K562 (cell line): ENCODE data around the gene FBXO27. TPM values are rescaled to one million over a fixed set of nuclear protein-coding genes. Genes with fewer than 3 reads are reported as not detected.

ENCODE experiments used
- RBM17 ChIP-seq: fragments of 200-400 bp; formaldehyde crosslinking; IDR thresholded peaks from 2 replicates; pipeline ENCODE4 v1.6.1; 2017; ENCODE audit warnings: low read depth, mild to moderate bottlenecking, low read length, borderline replicate concordance
- RBM25 ChIP-seq: fragments of 200-400 bp; formaldehyde crosslinking; IDR thresholded peaks from 2 replicates; pipeline ENCODE4 v1.6.1; 2018; ENCODE audit warnings: low read length, low read depth, moderate library complexity; ENCODE audit not compliant: severe bottlenecking
- ZNF121 ChIP-seq: sonication (generic); formaldehyde crosslinking; conservative IDR thresholded peaks from 2 replicates; pipeline ENCODE4 v1.8.0; 2022; ENCODE audit warnings: missing genetic modification reagents
- polyA plus RNA-seq, 8 experiments: library from polyadenylated mRNA; depleted of rRNA in 4 of 8; stranded (reverse) in 5 of 8; unstranded in 3 of 8; fragments of >200 nt; fragmentation: Nextera tagmentation in 2 of 8; fragmentation: Illumina TruSeq in 1 of 8; extraction: Ambion mirVana in 2 of 8; extraction: Trizol in 1 of 8; gene quantifications; 2 replicates each; pipeline versions ENCODE4 v1.2.1 to v1.2.3, GENCODE V29; 2011 to 2014; ENCODE audit warnings: inconsistent platforms in 1 of 8, missing spikeins in 1 of 8
- total RNA-seq, 7 experiments: library from RNA; depleted of rRNA in 6 of 7; stranded (reverse); fragments of >200 nt in 6 of 7; fragmentation: Illumina TruSeq in 2 of 7; extraction: Trizol in 2 of 7; gene quantifications; 2 replicates each; pipeline versions ENCODE4 v1.2.1 to v1.2.3, GENCODE V29; 2011 to 2021; ENCODE audit warnings: low replicate concordance in 1 of 7
- TF ChIP-seq, protein P1 (sequence below): fragments of 250-450 bp; sonication (Bioruptor Pico); IDR thresholded peaks from 2 replicates; pipeline ENCODE4 v1.4.0; 2020
- TF ChIP-seq, protein P2 (sequence below): sonication (generic); formaldehyde crosslinking; IDR thresholded peaks from 2 replicates; pipeline ENCODE4 v1.8.0; 2022; ENCODE audit warnings: mild to moderate bottlenecking, low read depth, missing genetic modification reagents
- TF ChIP-seq, protein P3 (sequence below): fragments of 200-600 bp; sonication (generic); IDR thresholded peaks from one replicate; pipeline ENCODE4 v1.6.1; 2012; ENCODE audit warnings: mild to moderate bottlenecking, low read depth, low read length, inconsistent platforms

Gene FBXO27
- total and polyA plus RNA-seq, 9 of the 15 experiments (the other 6 are each of a cell fraction or from before 2014, with no cell fraction given) = 1.8 to 11.0 (median 6.3) TPM

DNA sequence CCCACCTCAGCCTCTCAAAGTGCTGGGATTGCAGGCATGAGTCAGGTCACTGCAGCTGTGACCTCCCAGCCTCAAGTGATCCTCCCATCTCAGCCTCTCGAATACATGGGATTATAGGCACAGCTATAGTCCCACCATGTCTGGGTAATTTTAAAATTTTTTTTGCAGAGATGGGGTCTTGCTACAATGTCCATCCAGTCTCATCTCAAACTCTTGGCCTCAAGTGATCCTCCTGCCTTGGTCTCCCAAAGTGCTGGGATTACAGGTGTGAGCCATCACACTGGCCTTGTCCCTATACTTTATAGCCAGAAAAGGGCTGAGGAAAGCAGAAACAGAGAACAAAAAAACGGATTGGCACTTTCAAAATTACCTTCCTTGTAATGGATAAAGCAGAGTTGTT is 4.8 kb upstream of the FBXO27 start (continued):
- TF ChIP-seq, protein P1, sequence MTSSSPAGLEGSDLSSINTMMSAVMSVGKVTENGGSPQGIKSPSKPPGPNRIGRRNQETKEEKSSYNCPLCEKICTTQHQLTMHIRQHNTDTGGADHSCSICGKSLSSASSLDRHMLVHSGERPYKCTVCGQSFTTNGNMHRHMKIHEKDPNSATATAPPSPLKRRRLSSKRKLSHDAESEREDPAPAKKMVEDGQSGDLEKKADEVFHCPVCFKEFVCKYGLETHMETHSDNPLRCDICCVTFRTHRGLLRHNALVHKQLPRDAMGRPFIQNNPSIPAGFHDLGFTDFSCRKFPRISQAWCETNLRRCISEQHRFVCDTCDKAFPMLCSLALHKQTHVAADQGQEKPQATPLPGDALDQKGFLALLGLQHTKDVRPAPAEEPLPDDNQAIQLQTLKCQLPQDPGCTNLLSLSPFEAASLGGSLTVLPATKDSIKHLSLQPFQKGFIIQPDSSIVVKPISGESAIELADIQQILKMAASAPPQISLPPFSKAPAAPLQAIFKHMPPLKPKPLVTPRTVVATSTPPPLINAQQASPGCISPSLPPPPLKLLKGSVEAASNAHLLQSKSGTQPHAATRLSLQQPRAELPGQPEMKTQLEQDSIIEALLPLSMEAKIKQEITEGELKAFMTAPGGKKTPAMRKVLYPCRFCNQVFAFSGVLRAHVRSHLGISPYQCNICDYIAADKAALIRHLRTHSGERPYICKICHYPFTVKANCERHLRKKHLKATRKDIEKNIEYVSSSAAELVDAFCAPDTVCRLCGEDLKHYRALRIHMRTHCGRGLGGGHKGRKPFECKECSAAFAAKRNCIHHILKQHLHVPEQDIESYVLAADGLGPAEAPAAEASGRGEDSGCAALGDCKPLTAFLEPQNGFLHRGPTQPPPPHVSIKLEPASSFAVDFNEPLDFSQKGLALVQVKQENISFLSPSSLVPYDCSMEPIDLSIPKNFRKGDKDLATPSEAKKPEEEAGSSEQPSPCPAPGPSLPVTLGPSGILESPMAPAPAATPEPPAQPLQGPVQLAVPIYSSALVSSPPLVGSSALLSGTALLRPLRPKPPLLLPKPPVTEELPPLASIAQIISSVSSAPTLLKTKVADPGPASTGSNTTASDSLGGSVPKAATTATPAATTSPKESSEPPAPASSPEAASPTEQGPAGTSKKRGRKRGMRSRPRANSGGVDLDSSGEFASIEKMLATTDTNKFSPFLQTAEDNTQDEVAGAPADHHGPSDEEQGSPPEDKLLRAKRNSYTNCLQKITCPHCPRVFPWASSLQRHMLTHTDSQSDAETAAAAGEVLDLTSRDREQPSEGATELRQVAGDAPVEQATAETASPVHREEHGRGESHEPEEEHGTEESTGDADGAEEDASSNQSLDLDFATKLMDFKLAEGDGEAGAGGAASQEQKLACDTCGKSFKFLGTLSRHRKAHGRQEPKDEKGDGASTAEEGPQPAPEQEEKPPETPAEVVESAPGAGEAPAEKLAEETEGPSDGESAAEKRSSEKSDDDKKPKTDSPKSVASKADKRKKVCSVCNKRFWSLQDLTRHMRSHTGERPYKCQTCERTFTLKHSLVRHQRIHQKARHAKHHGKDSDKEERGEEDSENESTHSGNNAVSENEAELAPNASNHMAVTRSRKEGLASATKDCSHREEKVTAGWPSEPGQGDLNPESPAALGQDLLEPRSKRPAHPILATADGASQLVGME (CRISPR knock-in tag) = no peak
- TF ChIP-seq, protein P2, sequence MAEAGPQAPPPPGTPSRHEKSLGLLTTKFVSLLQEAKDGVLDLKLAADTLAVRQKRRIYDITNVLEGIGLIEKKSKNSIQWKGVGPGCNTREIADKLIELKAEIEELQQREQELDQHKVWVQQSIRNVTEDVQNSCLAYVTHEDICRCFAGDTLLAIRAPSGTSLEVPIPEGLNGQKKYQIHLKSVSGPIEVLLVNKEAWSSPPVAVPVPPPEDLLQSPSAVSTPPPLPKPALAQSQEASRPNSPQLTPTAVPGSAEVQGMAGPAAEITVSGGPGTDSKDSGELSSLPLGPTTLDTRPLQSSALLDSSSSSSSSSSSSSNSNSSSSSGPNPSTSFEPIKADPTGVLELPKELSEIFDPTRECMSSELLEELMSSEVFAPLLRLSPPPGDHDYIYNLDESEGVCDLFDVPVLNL (CRISPR knock-in tag) = no peak
- TF ChIP-seq ZNF121 = peak; percentile 68
- TF ChIP-seq, protein P3, sequence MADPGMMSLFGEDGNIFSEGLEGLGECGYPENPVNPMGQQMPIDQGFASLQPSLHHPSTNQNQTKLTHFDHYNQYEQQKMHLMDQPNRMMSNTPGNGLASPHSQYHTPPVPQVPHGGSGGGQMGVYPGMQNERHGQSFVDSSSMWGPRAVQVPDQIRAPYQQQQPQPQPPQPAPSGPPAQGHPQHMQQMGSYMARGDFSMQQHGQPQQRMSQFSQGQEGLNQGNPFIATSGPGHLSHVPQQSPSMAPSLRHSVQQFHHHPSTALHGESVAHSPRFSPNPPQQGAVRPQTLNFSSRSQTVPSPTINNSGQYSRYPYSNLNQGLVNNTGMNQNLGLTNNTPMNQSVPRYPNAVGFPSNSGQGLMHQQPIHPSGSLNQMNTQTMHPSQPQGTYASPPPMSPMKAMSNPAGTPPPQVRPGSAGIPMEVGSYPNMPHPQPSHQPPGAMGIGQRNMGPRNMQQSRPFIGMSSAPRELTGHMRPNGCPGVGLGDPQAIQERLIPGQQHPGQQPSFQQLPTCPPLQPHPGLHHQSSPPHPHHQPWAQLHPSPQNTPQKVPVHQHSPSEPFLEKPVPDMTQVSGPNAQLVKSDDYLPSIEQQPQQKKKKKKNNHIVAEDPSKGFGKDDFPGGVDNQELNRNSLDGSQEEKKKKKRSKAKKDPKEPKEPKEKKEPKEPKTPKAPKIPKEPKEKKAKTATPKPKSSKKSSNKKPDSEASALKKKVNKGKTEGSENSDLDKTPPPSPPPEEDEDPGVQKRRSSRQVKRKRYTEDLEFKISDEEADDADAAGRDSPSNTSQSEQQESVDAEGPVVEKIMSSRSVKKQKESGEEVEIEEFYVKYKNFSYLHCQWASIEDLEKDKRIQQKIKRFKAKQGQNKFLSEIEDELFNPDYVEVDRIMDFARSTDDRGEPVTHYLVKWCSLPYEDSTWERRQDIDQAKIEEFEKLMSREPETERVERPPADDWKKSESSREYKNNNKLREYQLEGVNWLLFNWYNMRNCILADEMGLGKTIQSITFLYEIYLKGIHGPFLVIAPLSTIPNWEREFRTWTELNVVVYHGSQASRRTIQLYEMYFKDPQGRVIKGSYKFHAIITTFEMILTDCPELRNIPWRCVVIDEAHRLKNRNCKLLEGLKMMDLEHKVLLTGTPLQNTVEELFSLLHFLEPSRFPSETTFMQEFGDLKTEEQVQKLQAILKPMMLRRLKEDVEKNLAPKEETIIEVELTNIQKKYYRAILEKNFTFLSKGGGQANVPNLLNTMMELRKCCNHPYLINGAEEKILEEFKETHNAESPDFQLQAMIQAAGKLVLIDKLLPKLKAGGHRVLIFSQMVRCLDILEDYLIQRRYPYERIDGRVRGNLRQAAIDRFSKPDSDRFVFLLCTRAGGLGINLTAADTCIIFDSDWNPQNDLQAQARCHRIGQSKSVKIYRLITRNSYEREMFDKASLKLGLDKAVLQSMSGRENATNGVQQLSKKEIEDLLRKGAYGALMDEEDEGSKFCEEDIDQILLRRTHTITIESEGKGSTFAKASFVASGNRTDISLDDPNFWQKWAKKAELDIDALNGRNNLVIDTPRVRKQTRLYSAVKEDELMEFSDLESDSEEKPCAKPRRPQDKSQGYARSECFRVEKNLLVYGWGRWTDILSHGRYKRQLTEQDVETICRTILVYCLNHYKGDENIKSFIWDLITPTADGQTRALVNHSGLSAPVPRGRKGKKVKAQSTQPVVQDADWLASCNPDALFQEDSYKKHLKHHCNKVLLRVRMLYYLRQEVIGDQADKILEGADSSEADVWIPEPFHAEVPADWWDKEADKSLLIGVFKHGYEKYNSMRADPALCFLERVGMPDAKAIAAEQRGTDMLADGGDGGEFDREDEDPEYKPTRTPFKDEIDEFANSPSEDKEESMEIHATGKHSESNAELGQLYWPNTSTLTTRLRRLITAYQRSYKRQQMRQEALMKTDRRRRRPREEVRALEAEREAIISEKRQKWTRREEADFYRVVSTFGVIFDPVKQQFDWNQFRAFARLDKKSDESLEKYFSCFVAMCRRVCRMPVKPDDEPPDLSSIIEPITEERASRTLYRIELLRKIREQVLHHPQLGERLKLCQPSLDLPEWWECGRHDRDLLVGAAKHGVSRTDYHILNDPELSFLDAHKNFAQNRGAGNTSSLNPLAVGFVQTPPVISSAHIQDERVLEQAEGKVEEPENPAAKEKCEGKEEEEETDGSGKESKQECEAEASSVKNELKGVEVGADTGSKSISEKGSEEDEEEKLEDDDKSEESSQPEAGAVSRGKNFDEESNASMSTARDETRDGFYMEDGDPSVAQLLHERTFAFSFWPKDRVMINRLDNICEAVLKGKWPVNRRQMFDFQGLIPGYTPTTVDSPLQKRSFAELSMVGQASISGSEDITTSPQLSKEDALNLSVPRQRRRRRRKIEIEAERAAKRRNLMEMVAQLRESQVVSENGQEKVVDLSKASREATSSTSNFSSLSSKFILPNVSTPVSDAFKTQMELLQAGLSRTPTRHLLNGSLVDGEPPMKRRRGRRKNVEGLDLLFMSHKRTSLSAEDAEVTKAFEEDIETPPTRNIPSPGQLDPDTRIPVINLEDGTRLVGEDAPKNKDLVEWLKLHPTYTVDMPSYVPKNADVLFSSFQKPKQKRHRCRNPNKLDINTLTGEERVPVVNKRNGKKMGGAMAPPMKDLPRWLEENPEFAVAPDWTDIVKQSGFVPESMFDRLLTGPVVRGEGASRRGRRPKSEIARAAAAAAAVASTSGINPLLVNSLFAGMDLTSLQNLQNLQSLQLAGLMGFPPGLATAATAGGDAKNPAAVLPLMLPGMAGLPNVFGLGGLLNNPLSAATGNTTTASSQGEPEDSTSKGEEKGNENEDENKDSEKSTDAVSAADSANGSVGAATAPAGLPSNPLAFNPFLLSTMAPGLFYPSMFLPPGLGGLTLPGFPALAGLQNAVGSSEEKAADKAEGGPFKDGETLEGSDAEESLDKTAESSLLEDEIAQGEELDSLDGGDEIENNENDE = no peak
- no peak for TF ChIP-seq RBM17
- TF ChIP-seq RBM25 = peak; percentile 23
